GM19455 (cell line): ENCODE results near the gene PLS1.
"Not testable (repeated sequence)": the region's sequence is repeated elsewhere in the genome, so short reads cannot be mapped to it uniquely, and the experiment has no call there.

Experiments
- ATAC-seq: cut with Tn5 transposase; IDR thresholded peaks from one replicate; pipeline ENCODE4 v1.9.1; 2021; ENCODE audit not compliant: unreplicated experiment

PLS1 gene

GRCh38 chr3:142595581-142595950, 627 bp upstream of the PLS1 start:
- no peak for ATAC-seq

DNA sequence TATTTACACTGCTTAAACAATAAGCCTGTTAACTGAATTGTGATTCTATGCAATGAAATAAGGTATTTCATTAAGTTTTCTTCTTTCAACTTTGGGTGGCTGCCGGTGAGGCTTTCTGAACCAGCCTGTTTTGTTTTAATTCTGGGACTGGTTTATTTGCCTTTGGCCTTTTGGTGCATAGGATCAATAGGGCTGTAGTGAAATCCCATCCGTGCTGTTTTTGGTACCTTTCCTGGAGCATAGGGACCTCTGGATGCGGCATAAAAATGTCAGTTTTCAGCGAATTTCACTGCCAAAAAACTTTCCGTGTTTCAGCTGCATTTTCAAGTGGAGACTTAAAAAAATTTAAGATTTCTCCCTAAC, 514 bp downstream of the PLS1 start:
- ATAC-seq = no peak

DNA sequence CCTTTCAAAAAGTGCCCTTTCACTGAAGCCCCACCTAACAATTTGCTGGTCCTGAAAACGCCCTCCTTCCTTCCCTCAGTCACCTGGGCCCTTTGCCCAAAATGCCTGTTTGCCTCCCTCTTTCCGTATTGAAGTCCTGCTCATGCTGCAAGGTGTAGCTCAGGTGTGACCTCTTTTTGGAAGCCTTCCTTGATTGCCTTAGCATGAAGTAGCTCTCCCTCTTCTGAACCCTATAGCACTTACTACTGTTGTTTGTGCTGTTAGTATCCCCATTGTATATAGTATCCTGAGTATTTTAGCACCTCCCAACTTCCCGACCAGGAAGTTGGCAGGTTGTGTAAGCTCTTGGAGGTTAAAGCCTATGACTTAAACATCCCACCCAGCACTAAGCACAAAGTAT, 1.7 kb downstream of the PLS1 start:
- ATAC-seq = no peak

DNA sequence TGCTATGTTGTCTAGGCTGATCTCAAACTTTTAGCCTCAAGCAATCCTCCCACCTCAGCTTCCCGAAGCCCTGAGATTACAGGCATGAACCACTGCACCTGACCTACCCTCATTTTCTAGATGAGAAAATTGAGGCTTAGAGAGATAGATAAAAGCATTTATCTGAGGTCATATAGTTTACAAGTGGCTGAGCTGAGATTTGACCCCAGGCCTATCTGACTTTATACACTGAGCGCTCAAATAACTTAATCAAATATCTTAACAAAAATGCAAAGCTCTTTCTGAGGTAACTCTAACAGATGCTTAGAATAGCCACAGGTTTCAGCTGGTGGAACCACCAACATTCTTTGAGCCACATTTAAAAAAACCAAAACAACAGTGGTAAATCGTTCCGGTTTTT, 5.5 kb downstream of the PLS1 start:
- ATAC-seq = no peak

DNA sequence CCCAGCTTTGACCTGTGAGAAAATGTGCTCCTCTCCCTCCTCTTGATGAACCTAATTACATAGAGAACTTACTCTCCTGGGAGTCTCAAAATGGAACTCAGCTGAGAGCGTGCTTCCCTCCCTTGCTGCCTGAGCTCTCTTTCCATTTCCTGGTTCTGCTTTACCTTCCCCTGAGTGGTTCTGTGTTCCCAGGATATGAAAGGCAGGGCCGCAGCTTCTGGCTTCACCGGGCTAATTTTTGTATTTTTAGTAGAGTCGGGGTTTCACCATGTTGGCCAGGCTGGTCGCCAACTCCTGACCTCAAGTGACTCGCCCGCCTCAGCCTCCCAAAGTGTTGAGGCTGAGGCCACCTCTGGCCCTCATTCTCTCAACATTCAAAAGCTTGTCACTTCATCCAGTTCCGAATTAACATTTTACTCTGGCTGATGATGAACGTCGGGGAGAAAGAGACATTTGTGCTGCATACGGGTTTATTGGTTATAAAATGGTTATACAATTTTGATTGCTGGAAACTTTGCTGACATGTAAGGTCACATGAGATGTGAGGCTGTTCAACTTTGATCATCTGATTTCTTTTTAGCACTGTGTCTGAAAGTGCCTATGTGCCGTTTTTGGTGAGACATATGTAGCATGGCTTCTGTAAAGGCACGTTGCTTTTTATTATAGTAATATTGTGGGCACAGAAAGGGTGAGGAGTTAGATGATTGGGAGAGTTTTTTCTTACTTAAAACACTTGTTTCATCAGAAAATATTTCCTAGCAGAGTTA, 6.6 kb downstream of the PLS1 start:
- ATAC-seq = no peak

DNA sequence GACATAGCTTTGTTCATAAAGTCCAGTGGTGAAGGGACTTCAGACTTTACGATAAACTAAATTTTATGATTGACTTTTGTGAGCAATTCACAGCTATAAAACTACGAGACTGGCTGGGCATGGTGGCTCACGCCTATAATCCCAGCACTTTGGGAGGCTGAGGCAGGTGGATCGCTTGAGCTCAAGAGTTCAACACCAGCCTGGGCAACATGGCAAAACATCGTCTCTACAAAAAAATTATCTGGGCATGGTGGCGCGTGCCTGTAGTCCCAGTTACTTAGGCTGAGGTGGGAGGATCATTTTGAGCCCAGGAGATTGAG, 7.2 kb downstream of the PLS1 start:
- not testable (repeated sequence) for ATAC-seq

- ATAC-seq = no peak
These were observed 8.7 kb downstream of the PLS1 start for GRCh38 chr3:142604940-142605339.

GRCh38 chr3:142608631-142609030, 12.4 kb downstream of the PLS1 start:
- no peak for ATAC-seq

- ATAC-seq = no peak
These were observed 12.9 kb downstream of the PLS1 start for GRCh38 chr3:142609136-142609535.

DNA sequence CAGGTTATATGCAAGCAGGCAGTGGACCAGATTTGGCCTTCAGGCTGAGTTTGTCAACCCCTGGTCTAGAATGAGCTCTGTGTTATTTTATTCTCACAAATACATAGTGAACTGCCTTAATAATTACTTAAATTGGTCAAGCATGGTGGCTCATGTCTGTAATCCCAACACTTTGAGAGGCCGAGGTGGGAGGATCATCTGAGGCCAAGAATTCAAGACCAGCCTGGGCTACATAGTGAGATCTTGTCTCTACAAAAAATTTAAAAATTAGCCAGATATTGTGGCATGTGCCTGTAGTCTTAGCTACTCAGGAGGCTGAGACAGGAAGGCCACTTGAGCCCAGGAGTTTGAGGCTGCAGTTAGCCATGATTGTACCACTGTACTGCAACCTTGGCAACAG, 15.0 kb downstream of the PLS1 start:
- no peak for ATAC-seq

GRCh38 chr3:142613491-142613890, 17.3 kb downstream of the PLS1 start:
- no peak for ATAC-seq

GRCh38 chr3:142614059-142614626, 17.9 kb downstream of the PLS1 start:
- ATAC-seq = no peak

- no peak for ATAC-seq
These were observed 19.0 kb downstream of the PLS1 start for GRCh38 chr3:142615171-142615570.

- no peak for ATAC-seq
These were observed 22.8 kb downstream of the PLS1 start for GRCh38 chr3:142618917-142619461.

- no peak for ATAC-seq
These were observed 26.2 kb downstream of the PLS1 start for GRCh38 chr3:142622405-142622804.

DNA sequence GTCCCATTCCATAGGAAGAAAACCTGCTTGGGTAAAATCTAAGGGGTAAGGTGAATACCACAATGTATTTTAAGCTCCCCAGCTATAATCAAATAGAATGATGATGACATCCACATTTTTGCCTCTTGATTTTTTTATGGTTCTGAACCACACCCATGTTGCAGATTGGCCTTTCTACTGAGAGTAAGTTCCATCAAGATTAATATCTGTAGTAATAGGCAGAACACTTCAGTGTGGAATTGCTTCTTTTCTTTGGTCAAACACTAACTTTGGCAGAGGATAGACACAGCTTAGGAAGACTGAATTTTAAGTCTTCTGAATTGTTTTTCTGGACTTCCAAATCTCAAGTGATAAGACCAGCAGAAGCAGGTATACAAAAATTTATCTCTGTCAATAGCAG, 27.0 kb downstream of the PLS1 start:
- no peak for ATAC-seq

DNA sequence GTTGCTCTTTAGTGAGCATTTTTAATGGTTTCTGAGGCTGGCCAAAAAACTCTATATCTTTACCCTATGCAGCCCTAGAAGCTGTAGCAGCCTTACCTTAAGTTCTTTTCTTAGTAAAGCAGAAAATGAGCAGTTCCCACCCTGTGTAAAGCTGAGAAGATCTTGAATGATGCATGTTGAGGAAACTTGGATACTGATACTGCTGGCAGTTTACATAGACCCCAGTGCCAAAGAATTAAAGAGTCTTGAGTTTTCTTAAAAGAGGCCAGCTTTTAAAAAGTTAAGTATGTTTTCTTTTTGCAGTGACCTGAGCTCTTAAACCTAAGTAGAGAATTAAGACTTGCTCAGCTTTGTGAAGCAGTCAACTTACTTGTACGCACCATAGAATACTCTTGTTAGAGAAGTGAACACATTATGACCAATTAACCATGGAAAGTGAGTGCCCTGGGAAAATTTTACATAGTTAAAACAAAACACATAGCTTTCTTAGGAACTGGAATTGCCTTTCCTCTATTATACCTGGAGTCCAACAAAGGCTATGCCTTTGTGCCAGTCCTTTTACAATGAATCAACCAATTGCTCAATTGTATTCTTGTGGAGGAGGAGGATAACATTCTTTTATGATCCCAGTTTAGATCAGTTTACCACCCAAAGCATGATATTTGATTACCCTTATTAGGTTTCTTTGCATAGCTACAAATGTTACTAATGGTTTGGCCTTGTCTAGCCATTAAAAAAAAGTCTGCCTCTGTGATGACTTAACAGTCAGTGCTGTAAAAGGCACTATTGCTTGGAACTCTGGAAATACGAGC, 28.4 kb downstream of the PLS1 start:
- ATAC-seq = no peak

GRCh38 chr3:142625153-142625440, 28.9 kb downstream of the PLS1 start:
- no peak for ATAC-seq

- no peak for ATAC-seq
These were observed 30.8 kb downstream of the PLS1 start for GRCh38 chr3:142626971-142627370.

GRCh38 chr3:142628801-142629200, 32.6 kb downstream of the PLS1 start:
- ATAC-seq = no peak

DNA sequence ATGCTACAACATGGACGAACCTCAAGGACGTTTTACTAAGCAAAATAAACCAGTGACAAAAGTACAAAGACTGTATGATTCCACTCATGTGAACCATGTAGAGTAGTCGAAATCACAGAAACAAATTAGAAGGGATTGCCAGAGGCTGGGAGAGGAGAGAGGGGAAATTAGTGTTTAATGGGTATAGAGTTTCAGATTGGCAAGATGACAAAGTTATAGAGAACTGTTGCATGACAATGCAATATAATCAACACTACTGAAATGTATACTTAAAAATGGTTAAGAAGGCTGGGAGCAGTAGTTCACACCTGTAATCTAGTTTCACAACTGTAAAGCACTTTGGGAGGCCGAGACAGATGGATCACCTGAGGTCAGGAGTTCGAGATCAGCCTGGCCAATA, 36.9 kb downstream of the PLS1 start:
- no peak for ATAC-seq

DNA sequence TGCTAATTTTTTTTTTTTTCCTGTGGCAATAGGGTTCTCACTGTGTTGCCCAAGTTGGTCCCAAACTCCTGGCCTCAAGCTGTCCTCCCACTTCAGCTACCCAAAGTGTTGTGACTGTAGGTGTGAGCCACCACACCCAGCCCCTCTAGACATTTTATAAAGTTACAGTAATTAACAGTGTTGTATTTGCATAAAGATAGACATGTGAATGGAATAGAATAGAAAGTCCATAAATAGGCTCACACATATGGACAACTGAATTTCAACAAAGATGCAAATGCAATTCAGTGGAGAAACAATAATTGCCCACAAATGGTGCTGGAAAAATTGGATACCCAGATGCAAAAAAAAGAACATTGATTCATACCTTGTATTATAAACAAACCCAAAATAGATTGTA, 39.9 kb downstream of the PLS1 start:
- no peak for ATAC-seq
